Body of pancreas (tissue), 4 donors: Measurements from ENCODE around the gene CDKAL1. TPM values are rescaled to one million over a fixed set of nuclear protein-coding genes. Genes with fewer than 3 reads are reported as not detected.
"Not testable (repeated sequence)": the region's sequence is repeated elsewhere in the genome, so short reads cannot be mapped to it uniquely, and the experiment has no call there.

Source experiments
- ATAC-seq: fragments of 150-250 bp; one replicate; pipeline ENCODE4 v1.9.1; 2016
- DNase-seq, 4 donors: peaks; one replicate each; pipeline ENCODE4 v3.0.0-alpha.2; 2019
- H3K27ac ChIP-seq, 4 donors: fragments of 200-600 bp; sonication (generic); 1 replicate in 3 of 4; 2 replicates in 1 of 4; pipeline versions ENCODE4 v1.5.1 to v1.6.1; 2016 to 2019; ENCODE audit warnings: mild to moderate bottlenecking in 1 of 4, mixed read lengths in 1 of 4, moderate library complexity in 1 of 4
- H3K27me3 ChIP-seq, 2 donors: fragments of 200-600 bp; sonication (generic); one replicate each; pipeline ENCODE4 v1.6.0; 2016; ENCODE audit warnings: mild to moderate bottlenecking in 1 of 2
- H3K36me3 ChIP-seq, 2 donors: fragments of 200-600 bp; sonication (generic); replicated peaks in 1 of 2; 2 replicates each; pipeline ENCODE4 v1.5.1; 2016; ENCODE audit warnings: low read depth in 2 of 2; ENCODE audit not compliant: insufficient read depth in 1 of 2
- H3K4me1 ChIP-seq: fragments of 200-600 bp; sonication (generic); one replicate; pipeline ENCODE4 v1.6.0; 2016
- H3K4me3 ChIP-seq, 2 donors: fragments of 200-600 bp; sonication (generic); 1 replicate in 1 of 2; 2 replicates in 1 of 2; pipeline ENCODE4 v1.5.1; 2016 to 2019
- H3K9me3 ChIP-seq, 3 donors: fragments of 200-600 bp; sonication (generic); 1 replicate in 2 of 3; 2 replicates in 1 of 3; pipeline ENCODE4 v1.5.1; 2016
- CTCF ChIP-seq, 7 experiments: fragments of 450-650 bp in 4 of 7; fragments of 200-600 bp in 3 of 7; sonication (generic) in 3 of 7; IDR thresholded peaks; one replicate each; pipeline ENCODE4 v1.5.1; 2016 to 2019; ENCODE audit warnings: antibody characterized with exemption in 7 of 7
- POLR2A ChIP-seq, 3 donors: fragments of 450-650 bp; IDR thresholded peaks; one replicate each; pipeline ENCODE4 v1.6.1; 2016; ENCODE audit warnings: antibody characterized with exemption in 3 of 3, mild to moderate bottlenecking in 2 of 3
- WGBS, 2 donors: methylation state at CpG; one replicate each; pipeline ENCODE4 v1.1.5; 2017; 5-methylcytosine and 5-hydroxymethylcytosine counted together
- intact Hi-C: fragments of 100-400 bp; cut with DNase I; formaldehyde crosslinking; loops from one replicate; pipeline ENCODE4 v1.15.1; 2023
- total RNA-seq, 2 donors: library from RNA; depleted of rRNA; stranded (reverse); fragments of >200 nt; gene quantifications; one replicate each; pipeline ENCODE4 v1.1.0, GENCODE V29; 2016

CDKAL1 gene
- total RNA-seq, 2 donors from 2014 or later = 16.3 to 18.1 TPM

GRCh38 chr6:20716865-20717264, 182.6 kb downstream of the CDKAL1 start:
- no peak overlapping the region for H3K27ac ChIP-seq
- no peaks in the 10 kb centered on the region for H3K9me3 ChIP-seq
- no peaks in the 10 kb centered on the region for H3K36me3 ChIP-seq
- H3K4me3 ChIP-seq = no peak overlapping the region
- 82 to 98% methylated on average over 1 of the region's 1 CpG for WGBS, 2 donors
- H3K4me1 ChIP-seq = no peaks in the 10 kb centered on the region
- TF ChIP-seq CTCF (IDR thresholded peaks at IDR 0.05) (no peak), POLR2A (IDR thresholded peaks at IDR 0.05) (no peak)
- no peak for ATAC-seq
- no peak for DNase-seq
- intact Hi-C loops = no loop called here
- no peaks in the 10 kb centered on the region for H3K27me3 ChIP-seq

GRCh38 chr6:20717743-20718142, 183.5 kb downstream of the CDKAL1 start:
- no peaks in the 10 kb centered on the region for H3K27me3 ChIP-seq
- H3K27ac ChIP-seq = no peak overlapping the region
- intact Hi-C loops = no loop called here
- H3K4me1 ChIP-seq = no peaks in the 10 kb centered on the region
- no peak for ATAC-seq
- TF ChIP-seq CTCF (IDR thresholded peaks at IDR 0.05) = no peak
- TF ChIP-seq POLR2A (IDR thresholded peaks at IDR 0.05) = no peak
- DNase-seq = no peak
- no peak overlapping the region for H3K4me3 ChIP-seq
- no peaks in the 10 kb centered on the region for H3K36me3 ChIP-seq
- H3K9me3 ChIP-seq = no peaks in the 10 kb centered on the region

- TF ChIP-seq POLR2A (IDR thresholded peaks at IDR 0.05) (no peak), CTCF (IDR thresholded peaks at IDR 0.05) (no peak)
- intact Hi-C loops = no loop called here
- ATAC-seq = no peak
- no peak for DNase-seq
- H3K4me1 ChIP-seq = no peaks in the 10 kb centered on the region
- no peaks in the 10 kb centered on the region for H3K9me3 ChIP-seq
- no peak overlapping the region for H3K4me3 ChIP-seq
- no peaks in the 10 kb centered on the region for H3K36me3 ChIP-seq
- 83 to 95% methylated on average over 3 of the region's 3 CpGs for WGBS, 2 donors
- H3K27me3 ChIP-seq = no peaks in the 10 kb centered on the region
- H3K27ac ChIP-seq = no peak overlapping the region
Measured at GRCh38 chr6:20718705-20719653, 184.7 kb downstream of the CDKAL1 start.

- DNase-seq (no peak), ATAC-seq (no peak)
- H3K9me3 ChIP-seq = no peaks in the 10 kb centered on the region
- no peak overlapping the region for H3K4me3 ChIP-seq
- TF ChIP-seq POLR2A (IDR thresholded peaks at IDR 0.05) (no peak), CTCF (IDR thresholded peaks at IDR 0.05) (no peak)
- H3K27ac ChIP-seq = no peak overlapping the region
- H3K27me3 ChIP-seq = no peaks in the 10 kb centered on the region
- intact Hi-C loops = no loop called here
- WGBS, 2 donors = 89 to 97% methylated on average over 2 of the region's 2 CpGs
- no peaks in the 10 kb centered on the region for H3K4me1 ChIP-seq
- H3K36me3 ChIP-seq = no peaks in the 10 kb centered on the region
Measured at GRCh38 chr6:20719980-20720379, 185.7 kb downstream of the CDKAL1 start.

GRCh38 chr6:20721121-20721520, 186.9 kb downstream of the CDKAL1 start:
- H3K27ac ChIP-seq, intact Hi-C loops, H3K27me3 ChIP-seq, H3K4me3 ChIP-seq, DNase-seq, H3K36me3 ChIP-seq, H3K9me3 ChIP-seq, H3K4me1 ChIP-seq, ATAC-seq: not testable (repeated sequence)
- 62 to 86% methylated on average over 3 of the region's 3 CpGs for WGBS, 2 donors
